ENCODE results near the gene NME9.
A peak's percentile ranks its signal among the peaks of the same experiment; 100 is the strongest.

The NME9 gene

GRCh38 chr3:138362538-138362937 lies 32.9 kb upstream of the NME9 start:
- DNase-seq, result no peak

- DNase-seq, result peak; percentile 65
Measured at GRCh38 chr3:138361561-138361971, 31.9 kb upstream of the NME9 start.

GRCh38 chr3:138360869-138361525 lies 31.3 kb upstream of the NME9 start:
- DNase-seq, result no peak

- DNase-seq, result no peak
Measured at GRCh38 chr3:138359919-138360868, 30.5 kb upstream of the NME9 start.

GRCh38 chr3:138359148-138359918 lies 29.7 kb upstream of the NME9 start:
- no peak for DNase-seq

- no peak for DNase-seq
Measured at GRCh38 chr3:138356730-138357405, 27.2 kb upstream of the NME9 start.

GRCh38 chr3:138355071-138355470 lies 25.4 kb upstream of the NME9 start:
- no peak for DNase-seq

- no peak for DNase-seq
Measured at GRCh38 chr3:138354376-138354775, 24.7 kb upstream of the NME9 start.

- DNase-seq, result no peak
Measured at GRCh38 chr3:138351916-138352550, 22.4 kb upstream of the NME9 start.

- no peak for DNase-seq
Measured at GRCh38 chr3:138351151-138351550, 21.5 kb upstream of the NME9 start.

- peak; percentile 39 for DNase-seq
Measured at GRCh38 chr3:138349926-138350665, 20.4 kb upstream of the NME9 start.

GRCh38 chr3:138348754-138349739 lies 19.4 kb upstream of the NME9 start:
- peak; percentile 83 for DNase-seq

- peak; percentile 92 for DNase-seq
Measured at GRCh38 chr3:138347960-138348753, 18.5 kb upstream of the NME9 start, which contains the start of gene MRAS. Gene MRAS, plus strand, starts transcription at chr3:138348579. Its CDS starts 24,305 bp downstream, at chr3:138372884.

GRCh38 chr3:138344754-138345153 lies 15.1 kb upstream of the NME9 start:
- DNase-seq, result no peak

- DNase-seq, result no peak
Measured at GRCh38 chr3:138340511-138340910, 10.9 kb upstream of the NME9 start.

GRCh38 chr3:138338811-138339210 lies 9.2 kb upstream of the NME9 start:
- DNase-seq, result no peak

- no peak for DNase-seq
Measured at GRCh38 chr3:138338244-138338643, 8.6 kb upstream of the NME9 start.

GRCh38 chr3:138336454-138336999 lies 6.9 kb upstream of the NME9 start:
- DNase-seq, result no peak
